GM21515 (cell line): Measurements from ENCODE around the gene COL13A1.

Source experiments
- ATAC-seq: cut with Tn5 transposase; IDR thresholded peaks from one replicate; pipeline ENCODE4 v1.9.1; 2021; ENCODE audit not compliant: unreplicated experiment

COL13A1 gene

DNA sequence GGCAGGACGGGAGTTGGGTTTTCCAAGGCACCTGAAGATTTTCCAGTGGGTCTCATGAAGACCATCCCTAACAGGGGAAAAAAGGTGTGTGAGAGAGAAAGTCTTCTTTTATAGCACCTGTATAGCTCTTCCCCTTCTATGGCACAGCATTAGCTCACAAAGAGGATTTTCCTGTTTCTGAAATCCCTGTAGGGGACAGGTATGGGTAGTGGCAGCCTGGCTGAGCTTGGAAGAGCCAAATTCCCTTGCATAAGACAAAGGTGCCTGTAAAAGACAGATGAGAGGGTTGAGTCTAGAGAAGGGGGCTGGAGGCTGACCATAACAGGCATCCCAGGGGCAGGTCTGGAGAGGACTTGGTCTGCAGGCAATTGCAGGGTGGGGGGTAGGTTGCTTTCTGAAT is 63.7 kb downstream of the COL13A1 start:
- ATAC-seq, result no peak

GRCh38 chr10:69866246-69866687 is 64.6 kb downstream of the COL13A1 start:
- no peak for ATAC-seq

- no peak for ATAC-seq
These were observed 65.2 kb downstream of the COL13A1 start for GRCh38 chr10:69866688-69867461.

- ATAC-seq, result no peak
These were observed 66.2 kb downstream of the COL13A1 start for GRCh38 chr10:69867699-69868558.

GRCh38 chr10:69868821-69869220 is 67.1 kb downstream of the COL13A1 start:
- ATAC-seq, result no peak

DNA sequence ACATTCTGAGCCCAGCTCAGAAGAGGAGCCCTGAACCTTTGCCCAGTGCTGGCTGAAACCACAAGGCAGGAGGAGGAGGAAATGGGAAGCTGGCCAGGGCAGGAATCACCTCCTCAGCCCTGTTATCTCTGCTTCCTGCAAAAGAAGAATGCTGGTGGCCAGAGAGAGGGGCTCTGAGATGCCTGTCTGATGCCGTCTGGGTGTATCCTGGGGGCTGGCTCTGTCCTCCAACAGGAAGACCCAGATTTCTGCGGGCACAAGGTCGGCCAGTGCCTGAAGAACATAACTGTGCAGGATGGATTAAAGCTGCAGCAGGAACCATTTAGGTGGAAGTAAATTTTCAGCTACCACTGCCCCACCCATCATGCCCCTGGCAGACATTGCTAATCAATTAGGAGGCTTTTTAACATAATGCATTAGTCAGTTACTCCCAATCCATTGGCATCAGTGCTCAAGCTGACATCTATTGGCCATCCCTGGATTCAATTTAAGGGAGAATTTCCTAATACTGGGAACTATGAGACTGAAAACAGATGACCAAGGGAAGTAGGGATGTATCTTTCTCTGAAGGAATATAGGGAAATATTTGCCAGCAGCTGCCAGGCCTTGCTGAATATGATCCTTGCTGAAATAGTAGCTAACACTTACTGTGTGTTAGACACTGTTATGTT is 67.7 kb downstream of the COL13A1 start:
- ATAC-seq, result no peak

DNA sequence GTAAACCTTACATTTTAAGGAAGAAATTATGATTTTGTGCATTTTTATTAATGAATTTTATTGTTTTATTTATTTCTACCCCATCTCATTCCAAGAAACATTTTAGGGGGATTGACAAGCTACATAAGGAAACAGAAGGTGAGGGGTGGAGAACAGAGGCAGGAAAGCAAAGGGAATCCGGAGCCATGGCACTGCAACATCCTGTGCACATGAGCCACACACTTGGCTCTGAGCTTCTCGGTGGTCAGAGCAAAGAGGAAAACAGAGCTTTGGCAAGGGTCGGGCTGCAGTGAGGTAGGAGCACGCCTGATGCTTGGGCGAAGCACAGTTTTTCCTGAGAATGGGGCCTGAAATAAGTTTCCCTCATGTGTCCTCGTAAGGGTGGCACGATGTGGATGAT is 68.9 kb downstream of the COL13A1 start:
- ATAC-seq, result no peak

- ATAC-seq, result no peak
These were observed 69.4 kb downstream of the COL13A1 start for GRCh38 chr10:69871074-69871473.

DNA sequence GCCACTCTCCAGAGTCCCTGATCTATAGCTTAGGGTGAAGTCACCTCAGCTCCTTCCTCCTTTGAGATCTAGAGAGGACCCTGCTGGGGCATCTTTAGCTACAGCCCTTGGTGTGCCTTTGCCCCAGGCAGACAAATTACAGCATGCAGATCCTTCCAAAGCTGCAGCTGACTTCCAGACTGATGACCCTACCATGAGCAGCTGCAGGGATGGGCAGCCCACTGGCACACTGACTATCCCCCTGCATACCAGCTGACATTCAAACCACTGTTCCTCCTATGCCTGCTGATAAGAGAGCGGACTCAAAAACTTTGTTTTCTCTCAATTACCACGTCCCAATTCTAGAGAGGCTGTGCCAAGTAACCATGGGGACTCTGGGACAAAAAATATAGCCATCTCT is 70.6 kb downstream of the COL13A1 start:
- ATAC-seq, result no peak

- no peak for ATAC-seq
These were observed 71.5 kb downstream of the COL13A1 start for GRCh38 chr10:69873135-69873639.

GRCh38 chr10:69874449-69874848 is 72.7 kb downstream of the COL13A1 start:
- no peak for ATAC-seq

GRCh38 chr10:69875856-69876255 is 74.2 kb downstream of the COL13A1 start:
- ATAC-seq, result no peak

DNA sequence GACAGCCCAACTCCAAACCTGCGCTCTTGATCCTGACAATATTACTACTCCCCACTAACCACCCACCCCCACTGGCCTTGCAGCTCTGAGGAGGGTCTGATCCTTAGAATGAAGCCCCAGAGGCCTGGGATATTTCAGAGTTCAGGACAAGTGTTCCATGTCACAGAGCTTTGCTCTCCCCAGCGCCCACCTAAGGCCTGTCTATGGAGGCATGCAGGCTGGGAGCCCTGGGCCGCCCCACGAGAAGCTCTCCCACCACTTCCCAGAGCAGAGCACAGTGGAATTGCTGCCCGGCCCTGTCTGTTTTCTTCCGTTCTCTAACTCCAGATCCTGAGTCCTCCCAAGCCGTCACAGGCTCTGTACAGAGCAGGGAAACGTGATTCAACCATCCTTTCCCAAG is 74.6 kb downstream of the COL13A1 start:
- no peak for ATAC-seq

- no peak for ATAC-seq
These were observed 75.2 kb downstream of the COL13A1 start for GRCh38 chr10:69876931-69877330.

GRCh38 chr10:69878038-69878437 is 76.3 kb downstream of the COL13A1 start:
- no peak for ATAC-seq

- ATAC-seq, result no peak
These were observed 77.2 kb downstream of the COL13A1 start for GRCh38 chr10:69878951-69879350.

DNA sequence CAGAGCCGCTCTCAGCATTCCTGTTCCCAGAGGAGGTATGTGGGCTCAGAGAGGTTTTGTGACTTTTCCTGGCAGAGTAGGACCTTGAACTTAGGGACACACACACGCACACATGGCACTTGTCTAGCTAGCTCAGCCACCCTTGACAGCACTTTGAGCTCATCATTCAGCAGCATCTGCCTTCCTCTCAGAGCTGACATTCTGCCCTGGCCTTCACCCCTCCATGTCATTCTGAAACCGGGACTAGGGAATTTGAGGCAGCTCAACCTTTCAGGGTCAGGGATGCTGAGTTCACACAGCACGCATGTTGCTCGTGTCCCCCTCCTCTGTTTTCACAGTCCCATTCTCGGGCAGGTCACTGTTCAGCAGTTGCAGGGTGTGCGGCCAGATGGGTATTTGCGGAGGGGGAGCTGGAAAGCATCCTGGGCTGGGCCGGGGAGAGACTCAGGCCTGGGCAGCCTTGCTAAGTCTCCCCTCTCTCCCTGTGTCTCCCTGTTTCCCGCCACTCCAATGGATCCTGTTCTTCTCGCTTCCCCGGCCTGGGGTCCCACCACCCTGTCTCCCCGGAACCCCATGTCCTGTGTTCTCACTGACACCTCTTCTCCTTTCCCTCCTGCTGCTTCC is 78.0 kb downstream of the COL13A1 start:
- ATAC-seq, result no peak

- no peak for ATAC-seq
These were observed 78.8 kb downstream of the COL13A1 start for GRCh38 chr10:69880301-69881081.

GRCh38 chr10:69881202-69881601 is 79.5 kb downstream of the COL13A1 start:
- no peak for ATAC-seq
